Upper lobe of left lung (tissue), 4 donors: ENCODE data around the gene AAMDC.
"Not testable (repeated sequence)": the region's sequence is repeated elsewhere in the genome, so short reads cannot be mapped to it uniquely, and the experiment has no call there.

Source experiments
- EP300 ChIP-seq, 4 donors: sonication (generic); formaldehyde crosslinking; IDR thresholded peaks; one replicate each; pipeline ENCODE4 v1.5.1; 2017; ENCODE audit warnings: antibody characterized with exemption in 4 of 4, control low read depth in 2 of 4
- POLR2A ChIP-seq, 4 donors: fragments of 450-650 bp; IDR thresholded peaks; one replicate each; pipeline ENCODE4 v1.5.1; 2016 to 2017; ENCODE audit warnings: antibody characterized with exemption in 4 of 4, mild to moderate bottlenecking in 2 of 4
- POLR2AphosphoS5 ChIP-seq, 2 donors: sonication (generic); formaldehyde crosslinking; IDR thresholded peaks; one replicate each; pipeline ENCODE4 v1.5.1; 2017; ENCODE audit warnings: antibody characterized with exemption in 2 of 2
- TF ChIP-seq, protein P1 (sequence below), 6 experiments: fragments of 450-650 bp in 4 of 6; fragments of 200-600 bp in 2 of 6; sonication (generic) in 2 of 6; IDR thresholded peaks; one replicate each; pipeline ENCODE4 v1.5.1; 2016 to 2019; ENCODE audit warnings: antibody characterized with exemption in 6 of 6

DNA sequence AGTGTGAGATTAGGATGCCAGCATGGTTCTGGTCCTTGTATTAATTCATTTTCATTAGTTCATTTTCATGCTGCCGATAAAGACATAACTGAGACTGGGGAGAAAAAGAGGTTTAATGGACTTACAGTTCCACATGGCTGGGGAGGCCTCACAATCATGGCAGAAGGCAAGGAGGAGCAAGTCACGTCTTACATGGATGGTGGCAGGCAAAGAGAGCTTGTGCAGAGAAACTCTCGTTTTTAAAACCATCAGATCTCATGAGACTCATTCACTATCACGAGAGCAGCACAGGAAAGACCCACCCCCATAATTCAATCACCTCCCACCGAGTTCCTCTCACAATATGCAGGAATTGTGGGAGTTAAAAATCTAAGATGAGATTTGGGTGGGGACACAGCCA is 22.8 kb downstream of the AAMDC start:
- TF ChIP-seq, protein P1, sequence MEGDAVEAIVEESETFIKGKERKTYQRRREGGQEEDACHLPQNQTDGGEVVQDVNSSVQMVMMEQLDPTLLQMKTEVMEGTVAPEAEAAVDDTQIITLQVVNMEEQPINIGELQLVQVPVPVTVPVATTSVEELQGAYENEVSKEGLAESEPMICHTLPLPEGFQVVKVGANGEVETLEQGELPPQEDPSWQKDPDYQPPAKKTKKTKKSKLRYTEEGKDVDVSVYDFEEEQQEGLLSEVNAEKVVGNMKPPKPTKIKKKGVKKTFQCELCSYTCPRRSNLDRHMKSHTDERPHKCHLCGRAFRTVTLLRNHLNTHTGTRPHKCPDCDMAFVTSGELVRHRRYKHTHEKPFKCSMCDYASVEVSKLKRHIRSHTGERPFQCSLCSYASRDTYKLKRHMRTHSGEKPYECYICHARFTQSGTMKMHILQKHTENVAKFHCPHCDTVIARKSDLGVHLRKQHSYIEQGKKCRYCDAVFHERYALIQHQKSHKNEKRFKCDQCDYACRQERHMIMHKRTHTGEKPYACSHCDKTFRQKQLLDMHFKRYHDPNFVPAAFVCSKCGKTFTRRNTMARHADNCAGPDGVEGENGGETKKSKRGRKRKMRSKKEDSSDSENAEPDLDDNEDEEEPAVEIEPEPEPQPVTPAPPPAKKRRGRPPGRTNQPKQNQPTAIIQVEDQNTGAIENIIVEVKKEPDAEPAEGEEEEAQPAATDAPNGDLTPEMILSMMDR (IDR thresholded peaks at IDR 0.05): not testable (repeated sequence)
- TF ChIP-seq POLR2AphosphoS5, POLR2A, EP300 (IDR thresholded peaks at IDR 0.05): not testable (repeated sequence)
